ENCODE measurements around the gene PACRG.

The PACRG gene

GRCh38 chr6:163324688-163325389 lies 597.1 kb downstream of the PACRG start:
- no peak for DNase-seq

GRCh38 chr6:163325390-163325784 lies 597.6 kb downstream of the PACRG start:
- no peak for DNase-seq

GRCh38 chr6:163327165-163327880 lies 599.5 kb downstream of the PACRG start:
- DNase-seq = no peak

- DNase-seq = no peak
Measured at GRCh38 chr6:163327921-163328320, 600.1 kb downstream of the PACRG start.

GRCh38 chr6:163328411-163328810 lies 600.6 kb downstream of the PACRG start:
- DNase-seq = no peak

GRCh38 chr6:163329991-163330390 lies 602.2 kb downstream of the PACRG start:
- no peak for DNase-seq

GRCh38 chr6:163331245-163331644 lies 603.5 kb downstream of the PACRG start:
- no peak for DNase-seq

GRCh38 chr6:163332575-163332974 lies 604.8 kb downstream of the PACRG start:
- no peak for DNase-seq

- no peak for DNase-seq
Measured at GRCh38 chr6:163333038-163333437, 605.3 kb downstream of the PACRG start.

- no peak for DNase-seq
Measured at GRCh38 chr6:163333701-163334663, 606.2 kb downstream of the PACRG start.

GRCh38 chr6:163335056-163335455 lies 607.3 kb downstream of the PACRG start:
- no peak for DNase-seq

GRCh38 chr6:163335671-163336545 lies 608.1 kb downstream of the PACRG start:
- DNase-seq = no peak

GRCh38 chr6:163336961-163337360 lies 609.2 kb downstream of the PACRG start:
- DNase-seq = no peak

- DNase-seq = no peak
Measured at GRCh38 chr6:163337958-163338357, 610.2 kb downstream of the PACRG start.

- DNase-seq = no peak
Measured at GRCh38 chr6:163338671-163339405, 611.1 kb downstream of the PACRG start.

- no peak for DNase-seq
Measured at GRCh38 chr6:163339466-163339865, 611.7 kb downstream of the PACRG start.

- no peak for DNase-seq
Measured at GRCh38 chr6:163340201-163340887, 612.6 kb downstream of the PACRG start.

- no peak for DNase-seq
Measured at GRCh38 chr6:163341224-163342061, 613.7 kb downstream of the PACRG start.

- DNase-seq = no peak
Measured at GRCh38 chr6:163342571-163343539, 615.1 kb downstream of the PACRG start.

Data from activated CD4-positive, alpha-beta T cell treated with anti-CD3 and anti-CD28 coated beads, Interleukin-2, amount 50 U/mL, for 16 hours (primary cell).